B cell (primary cell): Measurements from ENCODE around the gene GANAB.

Experiments
- EZH2 ChIP-seq: IDR thresholded peaks from 2 replicates; pipeline ENCODE4 v1.6.1; 2012; ENCODE audit warnings: borderline replicate concordance, low read depth, mild to moderate bottlenecking, moderate library complexity, low read length; ENCODE audit not compliant: insufficient read depth, poor library complexity, severe bottlenecking
- TF ChIP-seq, protein P1 (sequence below): fragments of 200-600 bp; IDR thresholded peaks from one replicate; pipeline ENCODE4 v1.8.0; 2022; ENCODE audit warnings: antibody characterized with exemption, mild to moderate bottlenecking

DNA sequence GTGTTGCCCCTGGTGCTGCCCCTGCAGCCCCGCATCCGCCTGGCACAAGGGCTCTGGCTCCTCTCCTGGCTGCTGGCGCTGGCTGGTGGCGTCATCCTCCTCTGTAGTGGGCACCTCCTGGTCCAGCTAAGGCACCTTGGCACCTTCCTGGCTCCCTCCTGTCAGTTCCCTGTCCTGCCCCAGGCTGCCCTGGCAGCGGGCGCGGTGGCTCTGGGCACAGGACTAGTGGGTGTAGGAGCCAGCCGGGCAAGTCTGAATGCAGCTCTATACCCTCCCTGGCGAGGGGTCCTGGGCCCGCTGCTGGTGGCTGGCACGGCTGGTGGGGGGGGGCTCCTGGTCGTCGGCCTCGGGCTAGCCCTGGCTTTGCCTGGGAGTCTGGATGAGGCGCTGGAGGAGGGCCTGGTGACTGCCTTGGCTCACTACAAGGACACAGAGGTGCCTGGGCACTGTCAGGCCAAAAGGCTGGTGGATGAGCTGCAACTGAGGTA is 33.1 kb downstream of the GANAB start:
- TF ChIP-seq, protein P1, sequence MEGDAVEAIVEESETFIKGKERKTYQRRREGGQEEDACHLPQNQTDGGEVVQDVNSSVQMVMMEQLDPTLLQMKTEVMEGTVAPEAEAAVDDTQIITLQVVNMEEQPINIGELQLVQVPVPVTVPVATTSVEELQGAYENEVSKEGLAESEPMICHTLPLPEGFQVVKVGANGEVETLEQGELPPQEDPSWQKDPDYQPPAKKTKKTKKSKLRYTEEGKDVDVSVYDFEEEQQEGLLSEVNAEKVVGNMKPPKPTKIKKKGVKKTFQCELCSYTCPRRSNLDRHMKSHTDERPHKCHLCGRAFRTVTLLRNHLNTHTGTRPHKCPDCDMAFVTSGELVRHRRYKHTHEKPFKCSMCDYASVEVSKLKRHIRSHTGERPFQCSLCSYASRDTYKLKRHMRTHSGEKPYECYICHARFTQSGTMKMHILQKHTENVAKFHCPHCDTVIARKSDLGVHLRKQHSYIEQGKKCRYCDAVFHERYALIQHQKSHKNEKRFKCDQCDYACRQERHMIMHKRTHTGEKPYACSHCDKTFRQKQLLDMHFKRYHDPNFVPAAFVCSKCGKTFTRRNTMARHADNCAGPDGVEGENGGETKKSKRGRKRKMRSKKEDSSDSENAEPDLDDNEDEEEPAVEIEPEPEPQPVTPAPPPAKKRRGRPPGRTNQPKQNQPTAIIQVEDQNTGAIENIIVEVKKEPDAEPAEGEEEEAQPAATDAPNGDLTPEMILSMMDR: no peak
- TF ChIP-seq EZH2: no peak
